ENCODE results near the gene REEP3. TPM values are rescaled to one million over a fixed set of nuclear protein-coding genes. Genes with fewer than 3 reads are reported as not detected.

The REEP3 gene
- total RNA-seq, 2 donors from 2014 or later: 20.8 to 22.1 TPM

DNA sequence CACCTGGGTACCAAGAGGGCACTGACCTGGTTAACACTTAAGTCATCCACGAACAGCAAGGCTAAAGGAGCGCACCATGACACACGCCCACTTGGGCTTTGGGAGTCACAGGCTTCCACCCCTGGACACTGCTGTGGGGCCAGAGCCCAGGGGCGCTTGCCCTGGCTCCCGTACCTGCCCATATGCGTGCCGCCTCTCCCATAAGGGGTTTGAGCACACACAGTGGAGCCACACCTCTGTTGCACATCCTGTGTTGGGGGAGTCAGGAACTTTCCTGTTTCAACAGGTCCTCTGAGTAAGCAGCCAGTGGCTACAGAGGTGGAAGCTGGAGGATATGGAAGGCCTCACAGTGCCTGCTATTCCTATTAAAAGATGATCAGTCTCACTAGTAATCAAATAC, 152.0 kb downstream of the REEP3 start:
- no peak for DNase-seq
- H3K4me3 ChIP-seq: no peak overlapping the region
- 77 to 91% methylated on average over 5 to 7 of the region's 7 CpGs for WGBS, 2 donors
- no peaks in the 10 kb centered on the region for H3K27me3 ChIP-seq
- H3K9me3 ChIP-seq: no peaks in the 10 kb centered on the region
- H3K27ac ChIP-seq: no peak overlapping the region
- H3K36me3 ChIP-seq (replicated peaks in 1 of 2; ENCODE audit: insufficient read depth in 1 of 2, low read depth in 2 of 2): no peaks in the 10 kb centered on the region
- no peak for TF ChIP-seq POLR2A (IDR thresholded peaks at IDR 0.05)
- TF ChIP-seq, protein P1, sequence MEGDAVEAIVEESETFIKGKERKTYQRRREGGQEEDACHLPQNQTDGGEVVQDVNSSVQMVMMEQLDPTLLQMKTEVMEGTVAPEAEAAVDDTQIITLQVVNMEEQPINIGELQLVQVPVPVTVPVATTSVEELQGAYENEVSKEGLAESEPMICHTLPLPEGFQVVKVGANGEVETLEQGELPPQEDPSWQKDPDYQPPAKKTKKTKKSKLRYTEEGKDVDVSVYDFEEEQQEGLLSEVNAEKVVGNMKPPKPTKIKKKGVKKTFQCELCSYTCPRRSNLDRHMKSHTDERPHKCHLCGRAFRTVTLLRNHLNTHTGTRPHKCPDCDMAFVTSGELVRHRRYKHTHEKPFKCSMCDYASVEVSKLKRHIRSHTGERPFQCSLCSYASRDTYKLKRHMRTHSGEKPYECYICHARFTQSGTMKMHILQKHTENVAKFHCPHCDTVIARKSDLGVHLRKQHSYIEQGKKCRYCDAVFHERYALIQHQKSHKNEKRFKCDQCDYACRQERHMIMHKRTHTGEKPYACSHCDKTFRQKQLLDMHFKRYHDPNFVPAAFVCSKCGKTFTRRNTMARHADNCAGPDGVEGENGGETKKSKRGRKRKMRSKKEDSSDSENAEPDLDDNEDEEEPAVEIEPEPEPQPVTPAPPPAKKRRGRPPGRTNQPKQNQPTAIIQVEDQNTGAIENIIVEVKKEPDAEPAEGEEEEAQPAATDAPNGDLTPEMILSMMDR (IDR thresholded peaks at IDR 0.05): no peak
- ATAC-seq: no peak
- intact Hi-C loops (cut with DNase I): no loop called here
- H3K4me1 ChIP-seq: peaks cover 9% of the 10 kb centered on the region

DNA sequence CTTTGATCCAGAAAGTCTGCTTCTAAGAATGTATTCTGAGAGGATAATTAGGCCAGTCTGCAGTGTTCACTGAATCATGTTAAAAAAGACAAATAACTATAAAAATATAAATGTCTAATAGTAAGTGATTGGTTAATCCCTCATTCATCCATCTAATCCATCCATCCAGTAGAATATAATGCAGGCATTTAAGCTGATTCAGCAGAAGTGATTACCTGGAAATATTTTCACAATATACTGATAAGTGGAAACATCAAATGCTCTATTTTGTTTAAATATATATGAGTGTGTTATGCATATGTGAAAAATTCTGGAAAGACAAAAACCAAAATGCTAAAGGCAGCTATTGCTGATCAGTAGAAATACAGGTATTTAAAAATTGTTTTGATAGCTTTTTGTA, 152.6 kb downstream of the REEP3 start:
- no peak for TF ChIP-seq POLR2A (IDR thresholded peaks at IDR 0.05)
- TF ChIP-seq, protein P1 (IDR thresholded peaks at IDR 0.05): no peak
- DNase-seq (no peak), ATAC-seq (no peak)
- no peak overlapping the region for H3K4me3 ChIP-seq
- peaks cover 9% of the 10 kb centered on the region for H3K4me1 ChIP-seq
- no peaks in the 10 kb centered on the region for H3K9me3 ChIP-seq
- H3K27me3 ChIP-seq: no peaks in the 10 kb centered on the region
- H3K36me3 ChIP-seq (replicated peaks in 1 of 2; ENCODE audit: insufficient read depth in 1 of 2, low read depth in 2 of 2): no peaks in the 10 kb centered on the region
- no peak overlapping the region for H3K27ac ChIP-seq
- intact Hi-C loops (cut with DNase I): no loop called here

Small RNAs within 50 kb of the gene (small RNA-seq; reads per million reads assigned to genes)
- not detected for gene AC022022.1

Other genes starting within 250 kb of the REEP3 start
- 100 to 1,000 TPM in 1 of 2 donors, 10 to 100 TPM in 1; 91.8 to 103 TPM for gene JMJD1C, start 55.4 kb upstream of the REEP3 start, total RNA-seq

All from body of pancreas (tissue), 4 donors.